ENCODE data around the gene DNAI2. TPM values are rescaled to one million over a fixed set of nuclear protein-coding genes. Genes with fewer than 3 reads are reported as not detected.
A peak's percentile ranks its signal among the peaks of the same experiment; 100 is the strongest.

The DNAI2 gene
- total RNA-seq, 1 donor from 2014 or later, result not detected

- no peak overlapping the region for H3K27ac ChIP-seq
- TF ChIP-seq, protein P1, sequence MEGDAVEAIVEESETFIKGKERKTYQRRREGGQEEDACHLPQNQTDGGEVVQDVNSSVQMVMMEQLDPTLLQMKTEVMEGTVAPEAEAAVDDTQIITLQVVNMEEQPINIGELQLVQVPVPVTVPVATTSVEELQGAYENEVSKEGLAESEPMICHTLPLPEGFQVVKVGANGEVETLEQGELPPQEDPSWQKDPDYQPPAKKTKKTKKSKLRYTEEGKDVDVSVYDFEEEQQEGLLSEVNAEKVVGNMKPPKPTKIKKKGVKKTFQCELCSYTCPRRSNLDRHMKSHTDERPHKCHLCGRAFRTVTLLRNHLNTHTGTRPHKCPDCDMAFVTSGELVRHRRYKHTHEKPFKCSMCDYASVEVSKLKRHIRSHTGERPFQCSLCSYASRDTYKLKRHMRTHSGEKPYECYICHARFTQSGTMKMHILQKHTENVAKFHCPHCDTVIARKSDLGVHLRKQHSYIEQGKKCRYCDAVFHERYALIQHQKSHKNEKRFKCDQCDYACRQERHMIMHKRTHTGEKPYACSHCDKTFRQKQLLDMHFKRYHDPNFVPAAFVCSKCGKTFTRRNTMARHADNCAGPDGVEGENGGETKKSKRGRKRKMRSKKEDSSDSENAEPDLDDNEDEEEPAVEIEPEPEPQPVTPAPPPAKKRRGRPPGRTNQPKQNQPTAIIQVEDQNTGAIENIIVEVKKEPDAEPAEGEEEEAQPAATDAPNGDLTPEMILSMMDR (IDR thresholded peaks at IDR 0.05), result no peak
- no peak overlapping the region for H3K4me3 ChIP-seq
- H3K36me3 ChIP-seq, result no peaks in the 10 kb centered on the region
- no peak for DNase-seq
- intact Hi-C loops (cut with DNase I), result no loop called here
- no peaks in the 10 kb centered on the region for H3K27me3 ChIP-seq
- ATAC-seq, result no peak
- no peaks in the 10 kb centered on the region for H3K9me3 ChIP-seq
- no peaks in the 10 kb centered on the region for H3K4me1 ChIP-seq
Measured at GRCh38 chr17:74228306-74228978, 45.6 kb upstream of the DNAI2 start.

DNA sequence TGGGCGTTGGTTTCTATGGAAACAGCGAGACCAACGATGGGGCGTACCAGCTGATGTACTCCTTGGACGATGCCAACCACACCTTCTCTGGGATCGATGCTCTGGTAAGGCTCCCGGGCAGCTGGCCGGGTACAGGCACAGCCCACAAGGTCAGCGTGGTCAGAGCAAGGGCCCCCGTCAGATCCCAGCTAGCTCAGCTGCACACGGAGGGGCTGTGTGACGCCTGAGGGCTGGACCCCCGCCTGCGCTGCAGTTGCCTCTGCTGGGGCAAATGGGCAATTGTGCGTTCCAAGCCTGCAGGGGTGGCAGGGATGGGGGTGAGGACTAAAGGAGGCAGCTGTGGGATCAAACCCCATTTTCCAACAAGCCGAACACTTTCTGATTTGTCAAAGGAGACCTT lies 43.1 kb upstream of the DNAI2 start:
- DNase-seq (no peak), ATAC-seq (no peak)
- Histone ChIP-seq H3K27ac (no peak overlapping the region), H3K4me1 (peaks cover 4% of the 10 kb centered on the region), H3K4me3 (no peak overlapping the region), H3K36me3 (no peaks in the 10 kb centered on the region), H3K27me3 (no peaks in the 10 kb centered on the region), H3K9me3 (no peaks in the 10 kb centered on the region)
- TF ChIP-seq, protein P1 (IDR thresholded peaks at IDR 0.05), result no peak
- intact Hi-C loops (cut with DNase I), result no loop called here

GRCh38 chr17:74231928-74232907 lies 41.8 kb upstream of the DNAI2 start:
- Histone ChIP-seq H3K27ac (no peak overlapping the region), H3K9me3 (no peaks in the 10 kb centered on the region), H3K36me3 (no peaks in the 10 kb centered on the region), H3K4me3 (no peak overlapping the region), H3K27me3 (no peaks in the 10 kb centered on the region), H3K4me1 (peaks cover 4% of the 10 kb centered on the region)
- intact Hi-C loops (cut with DNase I), result no loop called here
- DNase-seq (no peak), ATAC-seq (no peak)
- TF ChIP-seq, protein P1 (IDR thresholded peaks at IDR 0.05), result no peak

DNA sequence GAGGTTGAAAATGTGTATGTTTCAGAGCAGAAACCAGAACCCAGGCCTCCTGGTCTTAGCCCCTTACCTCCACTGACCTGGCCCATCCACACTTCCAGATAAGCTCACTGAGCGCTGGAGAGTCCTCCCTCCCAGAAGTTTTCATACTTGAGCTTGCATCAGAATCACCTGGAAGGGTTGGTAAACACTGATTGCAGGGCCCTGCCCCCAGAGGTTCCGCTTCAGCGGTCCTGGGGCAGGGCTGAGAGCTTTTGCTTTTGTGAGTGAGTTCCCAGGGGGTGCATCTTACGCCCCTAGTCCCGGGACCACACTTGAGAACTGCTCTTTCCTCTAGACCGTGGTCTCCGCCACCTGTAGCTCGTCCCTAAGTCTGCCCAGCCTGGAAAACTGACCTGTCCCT lies 40.1 kb upstream of the DNAI2 start:
- Histone ChIP-seq H3K27me3 (no peaks in the 10 kb centered on the region), H3K9me3 (no peaks in the 10 kb centered on the region), H3K4me3 (no peak overlapping the region), H3K4me1 (peaks cover 4% of the 10 kb centered on the region), H3K27ac (no peak overlapping the region), H3K36me3 (no peaks in the 10 kb centered on the region)
- TF ChIP-seq, protein P1 (IDR thresholded peaks at IDR 0.05), result no peak
- intact Hi-C loops (cut with DNase I), result no loop called here
- DNase-seq (no peak), ATAC-seq (peak; percentile 63)

GRCh38 chr17:74234486-74234885 lies 39.5 kb upstream of the DNAI2 start:
- Histone ChIP-seq H3K27ac (no peak overlapping the region), H3K27me3 (no peaks in the 10 kb centered on the region), H3K4me1 (peaks cover 4% of the 10 kb centered on the region), H3K9me3 (no peaks in the 10 kb centered on the region), H3K4me3 (no peak overlapping the region), H3K36me3 (no peaks in the 10 kb centered on the region)
- TF ChIP-seq, protein P1 (IDR thresholded peaks at IDR 0.05), result no peak
- ATAC-seq, result no peak
- intact Hi-C loops (cut with DNase I), result no loop called here
- DNase-seq, result no peak
